ENCODE results near the gene CATSPERZ. TPM values are rescaled to one million over a fixed set of nuclear protein-coding genes. Genes with fewer than 3 reads are reported as not detected.
"Not testable (repeated sequence)": the region's sequence is repeated elsewhere in the genome, so short reads cannot be mapped to it uniquely, and the experiment has no call there.

Gene CATSPERZ
- total RNA-seq, 4 donors from 2014 or later: 0.80 TPM; not detected in 3

- H3K4me3 ChIP-seq: peak overlapping the region in 1 of 4 donors; percentile 35
- WGBS: 49% methylated on average over 6 of the region's 18 CpGs
Measured at GRCh38 chr11:64313491-64314145, 13.5 kb downstream of the CATSPERZ start.

GRCh38 chr11:64314146-64314804 lies 14.1 kb downstream of the CATSPERZ start:
- Histone ChIP-seq H3K4me3 (peak overlapping the region in 1 of 4 donors; percentile 35), H3K36me3 (peaks cover 12 to 37% (median 34%) of the 10 kb centered on the region in 4 donors), H3K4me1 (peaks cover 23 to 51% (median 39%) of the 10 kb centered on the region in 4 donors), H3K9me3 (no peaks in the 10 kb centered on the region), H3K27me3 (no peaks in the 10 kb centered on the region), H3K27ac (replicated peaks in 1 of 4) (peak overlapping the region; percentile 50 to 73 (median 66))
- 74% methylated on average over 9 of the region's 19 CpGs for WGBS
- intact Hi-C loops (cut with DNase I): no loop called here
- TF ChIP-seq CTCF (IDR thresholded peaks at IDR 0.05): no peak
- no peak for TF ChIP-seq EP300 (IDR thresholded peaks at IDR 0.05)
- TF ChIP-seq POLR2AphosphoS5 (IDR thresholded peaks at IDR 0.05): no peak
- TF ChIP-seq POLR2A (IDR thresholded peaks at IDR 0.05; ENCODE audit: low read depth): no peak
- no peak for DNase-seq (ENCODE audit: extremely low spot score)

More at GRCh38 chr11:64313491-64314145, 13.5 kb downstream of the CATSPERZ start:
- no peaks in the 10 kb centered on the region for H3K9me3 ChIP-seq
- H3K27me3 ChIP-seq: no peaks in the 10 kb centered on the region
- H3K27ac ChIP-seq (replicated peaks in 1 of 4): peak overlapping the region; percentile 50 to 73 (median 66)
- peaks cover 16 to 45% (median 33%) of the 10 kb centered on the region in 4 donors for H3K4me1 ChIP-seq
- intact Hi-C loops (cut with DNase I): no loop called here
- TF ChIP-seq POLR2A (IDR thresholded peaks at IDR 0.05; ENCODE audit: low read depth): no peak
- TF ChIP-seq EP300 (IDR thresholded peaks at IDR 0.05): no peak
- TF ChIP-seq POLR2AphosphoS5 (IDR thresholded peaks at IDR 0.05): no peak
- TF ChIP-seq CTCF (IDR thresholded peaks at IDR 0.05): no peak
- DNase-seq (ENCODE audit: extremely low spot score): no peak
- H3K36me3 ChIP-seq: peaks cover 12 to 42% (median 34%) of the 10 kb centered on the region in 4 donors

GRCh38 chr11:64314805-64315561 lies 14.8 kb downstream of the CATSPERZ start:
- intact Hi-C loops (cut with DNase I): no loop called here
- no peaks in the 10 kb centered on the region for H3K9me3 ChIP-seq
- H3K4me1 ChIP-seq: peaks cover 27 to 58% (median 42%) of the 10 kb centered on the region in 4 donors
- H3K4me3 ChIP-seq: no peak overlapping the region
- no peaks in the 10 kb centered on the region for H3K27me3 ChIP-seq
- no peak for DNase-seq (ENCODE audit: extremely low spot score)
- H3K27ac ChIP-seq (replicated peaks in 1 of 4): peak overlapping the region in 1 of 4 donors; percentile 59
- WGBS: 93% methylated on average over 19 of the region's 24 CpGs
- TF ChIP-seq POLR2A (IDR thresholded peaks at IDR 0.05; ENCODE audit: low read depth) (no peak), POLR2AphosphoS5 (IDR thresholded peaks at IDR 0.05) (no peak), CTCF (IDR thresholded peaks at IDR 0.05) (no peak), EP300 (IDR thresholded peaks at IDR 0.05) (no peak)
- peaks cover 12 to 40% (median 34%) of the 10 kb centered on the region in 4 donors for H3K36me3 ChIP-seq

- peak overlapping the region; percentile 94 to 99 (median 96) for H3K27ac ChIP-seq (replicated peaks in 1 of 4)
- intact Hi-C loops (cut with DNase I); H3K27me3 ChIP-seq; H3K9me3 ChIP-seq; DNase-seq (ENCODE audit: extremely low spot score): not testable (repeated sequence)
- peaks cover 27 to 59% (median 42%) of the 10 kb centered on the region in 4 donors for H3K4me1 ChIP-seq
- peaks cover 12 to 43% (median 40%) of the 10 kb centered on the region in 4 donors for H3K36me3 ChIP-seq
- peak overlapping the region in 1 of 4 donors; percentile 84 for H3K4me3 ChIP-seq
- WGBS: 63% methylated on average over 9 of the region's 25 CpGs
Measured at GRCh38 chr11:64315667-64316526, 15.7 kb downstream of the CATSPERZ start.

Data from esophagus muscularis mucosa (tissue), 4 donors.